Ramos (cell line): ENCODE results near the gene ZNF488.
"Not testable (repeated sequence)": the region's sequence is repeated elsewhere in the genome, so short reads cannot be mapped to it uniquely, and the experiment has no call there.

ENCODE experiments used
- in situ Hi-C: fragments of 300-500 bp; cut with MboI; formaldehyde crosslinking; loops from one replicate; pipeline ENCODE4 v1.14.3; 2022; ENCODE audit warnings: low sequenced_read_pairs; ENCODE audit not compliant: unreplicated experiment

Gene ZNF488

DNA sequence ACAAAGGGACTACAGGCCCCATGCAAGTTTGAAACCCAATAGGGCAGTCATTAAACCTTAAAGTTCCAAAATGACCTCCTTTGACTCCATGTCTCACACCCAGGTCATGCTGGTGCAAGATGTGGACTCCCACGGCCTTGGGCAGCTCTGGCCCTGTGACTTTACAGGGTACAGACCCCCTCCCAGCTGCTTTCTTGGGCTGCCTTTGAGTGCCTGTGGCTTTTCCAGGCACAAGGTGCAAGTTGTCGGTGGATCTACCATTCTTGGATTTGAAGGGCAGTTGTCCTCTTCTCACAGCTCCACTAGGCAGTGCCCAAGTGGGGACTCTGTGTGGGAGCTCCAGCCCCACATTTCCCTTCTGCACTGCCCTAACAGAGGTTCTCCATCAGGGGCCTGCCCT, 2.0 kb upstream of the ZNF488 start:
- in situ Hi-C loops = not testable (repeated sequence)

DNA sequence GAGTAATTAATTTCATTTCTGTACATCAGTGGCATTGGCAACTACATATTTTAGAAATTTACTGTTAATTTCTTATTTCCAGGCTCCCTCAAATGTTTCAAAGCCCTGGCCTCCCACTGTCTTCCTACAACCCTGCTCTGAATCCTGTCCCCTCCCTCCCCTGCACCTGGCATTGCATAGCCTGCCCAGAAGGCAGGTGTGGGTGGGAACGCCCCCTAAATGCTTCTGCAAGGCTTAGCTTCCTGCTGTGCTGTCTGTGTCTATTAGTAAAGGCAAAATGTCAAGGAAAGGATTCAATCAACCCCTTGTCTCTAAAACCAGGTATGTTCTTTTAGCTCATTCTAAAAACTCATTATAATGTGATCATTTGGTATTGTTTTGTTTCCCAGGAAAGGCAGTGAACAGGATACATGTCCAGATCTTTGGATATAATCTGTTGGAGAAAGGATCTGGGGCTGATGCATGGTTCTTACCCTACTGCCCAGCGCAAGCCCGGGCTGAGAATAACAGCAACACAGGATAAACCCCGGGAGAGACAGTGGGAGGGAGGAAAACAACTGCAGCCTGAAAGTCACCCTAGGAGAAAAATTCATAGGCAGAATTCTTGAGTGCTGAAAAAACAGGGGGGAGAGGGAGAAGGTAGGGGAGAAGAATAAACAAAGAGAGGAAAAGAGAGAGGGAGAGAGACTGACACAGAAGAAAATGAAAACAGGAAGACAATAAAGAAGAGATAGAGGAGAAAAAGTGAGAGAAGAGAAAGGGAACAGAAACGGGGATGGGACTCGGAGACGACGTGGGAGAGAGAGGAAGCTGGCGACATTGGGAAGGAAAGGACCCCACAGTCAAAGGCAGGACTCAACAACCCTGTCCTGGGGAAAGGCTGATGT, 589 bp downstream of the ZNF488 start:
- in situ Hi-C loops = loop anchor here (5.0 kb wide), 2 partner anchors 1101 to 1276 kb away; no protein-coding TSS in a partner anchor

DNA sequence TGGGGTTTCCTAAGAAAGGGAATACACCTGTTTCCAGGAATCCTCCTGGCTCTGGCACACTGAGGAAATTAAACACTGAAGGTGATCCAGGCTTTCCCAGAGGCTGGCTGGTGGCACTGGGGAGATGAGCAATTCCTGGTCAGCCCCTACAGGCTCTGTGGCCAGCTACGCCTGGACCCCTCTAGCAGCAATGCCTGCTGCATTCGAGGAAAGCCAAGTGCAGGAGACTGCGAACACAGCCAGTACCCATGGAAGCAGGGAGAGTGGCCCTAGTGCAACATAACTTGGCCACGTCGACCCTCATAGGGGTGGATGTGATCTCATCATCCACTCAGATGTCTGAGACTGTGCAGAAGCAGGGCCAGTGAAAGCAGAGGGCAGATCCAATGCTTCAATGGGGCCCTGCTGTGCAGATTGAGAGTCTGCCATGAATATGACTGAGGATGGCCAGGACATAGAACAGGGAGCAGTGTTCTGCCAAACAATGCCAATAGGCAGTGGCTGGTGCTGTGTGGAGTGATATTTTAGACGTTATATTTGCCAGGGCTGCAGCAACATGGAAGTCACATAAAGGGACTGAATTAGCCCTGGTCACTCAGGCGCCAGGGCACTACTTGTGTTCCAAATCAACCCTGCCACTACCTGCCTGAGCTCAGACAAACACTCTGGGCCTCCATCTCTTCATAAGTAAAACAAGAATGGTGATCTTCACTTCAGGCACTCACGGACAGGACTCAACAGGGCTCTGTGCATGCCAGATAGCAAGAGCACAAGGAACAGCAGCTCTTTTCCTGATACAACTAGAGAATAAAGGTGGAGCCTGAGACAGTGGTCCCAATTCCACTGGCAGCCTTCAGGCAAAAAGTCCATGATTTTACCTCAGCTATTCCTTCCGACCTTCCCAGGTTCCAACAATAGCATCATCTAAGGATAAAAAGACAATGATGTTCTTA, 2.4 kb downstream of the ZNF488 start:
- in situ Hi-C loops = loop anchor here (5.0 kb wide), 2 partner anchors 1099 to 1274 kb away; no protein-coding TSS in a partner anchor

DNA sequence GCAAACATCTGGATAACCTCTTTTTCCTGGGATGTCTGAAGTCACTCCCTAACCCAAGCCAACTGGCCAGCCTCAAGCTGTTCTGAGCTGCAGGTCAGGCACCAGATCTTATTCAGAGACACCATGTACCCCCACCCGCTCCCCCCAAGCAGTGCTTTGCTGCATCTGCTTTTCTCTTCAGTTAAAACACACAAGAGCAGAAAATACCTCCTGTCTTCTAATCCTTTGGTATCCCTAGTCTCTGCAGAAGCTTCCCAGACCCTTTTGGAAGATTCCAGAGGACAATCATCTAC, 3.0 kb downstream of the ZNF488 start:
- in situ Hi-C loops = loop anchor here (5.0 kb wide), 2 partner anchors 1099 to 1274 kb away; no protein-coding TSS in a partner anchor

DNA sequence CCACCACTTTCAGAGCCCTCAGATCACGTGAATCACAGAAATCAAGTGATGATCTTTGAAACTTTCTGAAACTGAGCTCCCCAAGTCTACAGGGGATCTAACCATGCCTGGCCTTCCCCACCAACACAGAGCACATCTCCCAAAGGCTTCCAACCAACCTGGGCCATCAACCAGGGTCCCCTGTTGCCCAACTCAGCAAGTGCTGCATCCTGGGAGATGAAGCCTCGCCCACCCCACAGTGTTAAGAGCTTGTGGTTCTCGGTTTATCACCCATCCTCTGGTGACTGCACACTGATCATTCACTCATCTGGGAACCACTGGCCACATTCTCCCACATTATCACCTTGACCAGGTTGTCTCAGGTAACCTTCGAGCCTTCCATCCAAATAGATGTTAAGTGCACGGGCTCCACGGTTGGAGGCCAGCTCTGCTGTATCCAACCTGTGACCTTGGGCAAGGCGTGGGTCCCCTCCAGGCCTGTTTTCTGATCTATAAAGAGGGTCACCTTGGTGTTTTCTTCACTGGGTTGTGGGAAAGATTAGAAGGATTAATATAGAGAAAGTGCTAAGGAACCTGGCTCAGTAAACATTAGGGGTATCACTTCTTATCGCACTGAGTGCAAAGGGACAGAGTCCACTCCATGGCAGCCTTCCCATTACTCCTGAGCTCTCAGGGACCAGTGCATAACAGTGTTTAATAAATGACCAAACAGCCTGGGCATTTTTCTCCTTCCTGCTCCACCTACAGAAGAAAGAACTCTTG, 3.6 kb downstream of the ZNF488 start:
- in situ Hi-C loops = loop anchor here (5.0 kb wide), 2 partner anchors 1098 to 1273 kb away; no protein-coding TSS in a partner anchor

DNA sequence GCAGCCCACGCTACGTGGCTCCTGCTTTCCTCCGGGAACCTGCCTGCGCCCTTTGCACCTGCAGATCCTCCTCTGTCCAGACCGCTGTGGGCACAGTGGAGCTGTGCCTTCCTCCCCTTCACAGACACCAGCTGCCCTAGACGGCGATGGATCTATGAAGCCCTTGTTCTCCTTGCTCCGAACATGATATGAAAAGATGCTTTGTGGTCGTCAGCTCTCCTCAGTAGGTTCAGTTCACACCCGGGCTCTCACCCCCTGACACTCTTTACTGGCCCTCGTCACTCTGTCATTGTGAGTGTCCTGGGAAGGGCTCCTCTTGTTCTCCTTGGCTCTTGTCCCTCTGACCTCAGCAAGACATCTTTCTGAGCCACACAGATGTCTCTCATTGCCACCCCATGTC, 4.2 kb downstream of the ZNF488 start:
- in situ Hi-C loops = loop anchor here (5.0 kb wide), 2 partner anchors 1098 to 1273 kb away; no protein-coding TSS in a partner anchor

DNA sequence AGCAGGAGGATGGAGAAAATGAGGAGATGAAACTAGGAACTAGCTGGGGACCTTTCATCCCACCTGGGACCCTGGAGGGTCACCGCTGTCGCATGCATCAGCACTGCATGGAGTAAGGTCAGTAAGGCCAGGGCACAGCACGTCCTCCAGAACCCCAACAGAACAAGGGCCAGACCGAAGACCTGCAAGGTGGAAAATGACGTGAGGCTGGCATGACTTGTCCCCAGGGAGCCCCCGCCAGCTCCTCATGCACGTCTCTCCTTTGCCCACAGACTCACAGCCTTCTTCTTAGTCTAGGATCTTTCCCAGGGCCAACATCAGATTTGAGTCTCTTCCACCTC, 4.7 kb downstream of the ZNF488 start:
- in situ Hi-C loops = no loop called here

DNA sequence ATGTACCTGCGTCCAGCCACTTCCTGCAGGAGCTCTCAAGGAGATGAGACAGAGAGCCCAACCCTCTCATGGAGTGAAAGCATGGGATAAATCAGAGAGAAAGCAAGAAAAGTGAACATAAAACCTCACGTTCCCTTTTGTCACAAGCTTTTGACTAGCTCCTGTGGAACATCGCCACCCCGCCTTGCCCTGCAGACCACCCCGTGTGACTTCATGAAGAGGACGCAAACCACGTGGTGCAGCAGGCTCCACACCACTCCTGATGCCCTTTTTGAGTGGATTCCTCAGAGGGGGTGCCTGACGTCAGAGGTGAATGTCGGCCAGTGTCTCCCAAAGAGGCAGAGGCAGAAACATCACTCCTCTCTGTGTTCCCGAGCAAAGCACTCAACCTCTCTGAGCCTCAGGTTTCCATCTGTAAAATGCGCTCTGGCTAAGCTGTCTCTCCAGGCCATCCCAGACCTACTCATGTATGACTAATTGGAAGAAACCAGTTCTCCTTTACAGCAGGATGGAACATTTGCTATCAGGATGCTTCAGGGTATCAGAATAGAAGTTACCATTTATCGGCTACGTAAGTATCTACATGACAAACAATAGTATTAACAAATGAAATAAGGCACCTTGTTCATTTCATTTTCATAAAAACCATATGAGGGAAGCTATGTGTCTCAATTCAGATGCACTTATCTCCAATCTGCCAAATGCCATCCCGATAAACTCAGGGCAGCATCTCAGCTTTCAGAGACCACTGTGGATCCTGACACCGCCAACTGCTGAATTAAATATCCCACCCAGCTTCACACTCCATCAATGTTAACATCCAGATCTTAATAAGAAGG, 5.3 kb downstream of the ZNF488 start:
- in situ Hi-C loops = no loop called here

DNA sequence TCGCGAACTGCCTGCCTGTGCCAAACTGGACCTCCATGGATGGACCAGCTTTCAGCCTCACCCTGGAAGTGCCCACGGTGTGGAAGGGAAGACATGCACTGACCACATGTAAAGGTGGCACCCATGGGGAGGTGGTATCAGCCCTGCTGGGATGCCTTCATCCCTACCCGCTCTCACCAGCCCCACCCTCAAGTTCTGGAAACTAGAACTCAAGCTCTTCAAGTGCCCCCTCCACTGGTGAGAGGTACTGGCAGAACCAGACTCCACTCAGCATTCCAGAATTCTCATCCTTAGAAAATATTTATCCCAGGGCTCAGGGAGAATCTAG, 5.9 kb downstream of the ZNF488 start:
- in situ Hi-C loops = no loop called here

DNA sequence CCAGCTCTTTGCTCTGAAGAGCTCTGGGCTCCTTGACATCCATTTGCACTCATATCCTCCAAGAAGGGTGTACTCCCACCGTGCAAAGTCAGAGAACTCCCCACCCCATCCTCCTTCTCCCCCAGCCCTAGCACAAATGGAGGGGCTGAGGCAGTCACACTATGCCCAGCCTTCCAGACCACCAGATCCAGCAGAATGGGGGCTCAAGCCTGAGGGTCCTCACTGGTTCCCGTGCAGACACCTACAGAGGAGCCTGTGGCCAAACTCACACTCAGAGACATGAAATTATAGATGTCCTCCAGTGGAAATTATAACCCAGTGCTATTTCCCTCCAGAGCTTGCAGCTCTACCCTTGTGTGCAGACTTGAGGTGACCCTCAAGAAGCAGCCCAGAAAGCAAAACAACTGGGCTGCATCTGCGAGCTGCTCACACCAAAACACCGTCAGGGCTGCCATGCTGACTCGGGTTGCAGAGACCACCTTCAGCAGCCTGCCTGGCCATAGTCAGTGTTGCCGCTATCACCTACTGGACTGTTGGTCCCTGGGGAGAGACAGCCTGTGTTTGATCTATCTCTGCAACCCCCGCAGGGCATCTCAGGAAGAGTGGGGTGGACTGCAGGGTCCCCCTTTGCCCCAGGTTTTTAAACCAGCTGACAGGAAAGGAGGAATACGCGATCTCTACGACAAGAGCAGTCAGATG, 7.4 kb downstream of the ZNF488 start:
- in situ Hi-C loops = no loop called here

DNA sequence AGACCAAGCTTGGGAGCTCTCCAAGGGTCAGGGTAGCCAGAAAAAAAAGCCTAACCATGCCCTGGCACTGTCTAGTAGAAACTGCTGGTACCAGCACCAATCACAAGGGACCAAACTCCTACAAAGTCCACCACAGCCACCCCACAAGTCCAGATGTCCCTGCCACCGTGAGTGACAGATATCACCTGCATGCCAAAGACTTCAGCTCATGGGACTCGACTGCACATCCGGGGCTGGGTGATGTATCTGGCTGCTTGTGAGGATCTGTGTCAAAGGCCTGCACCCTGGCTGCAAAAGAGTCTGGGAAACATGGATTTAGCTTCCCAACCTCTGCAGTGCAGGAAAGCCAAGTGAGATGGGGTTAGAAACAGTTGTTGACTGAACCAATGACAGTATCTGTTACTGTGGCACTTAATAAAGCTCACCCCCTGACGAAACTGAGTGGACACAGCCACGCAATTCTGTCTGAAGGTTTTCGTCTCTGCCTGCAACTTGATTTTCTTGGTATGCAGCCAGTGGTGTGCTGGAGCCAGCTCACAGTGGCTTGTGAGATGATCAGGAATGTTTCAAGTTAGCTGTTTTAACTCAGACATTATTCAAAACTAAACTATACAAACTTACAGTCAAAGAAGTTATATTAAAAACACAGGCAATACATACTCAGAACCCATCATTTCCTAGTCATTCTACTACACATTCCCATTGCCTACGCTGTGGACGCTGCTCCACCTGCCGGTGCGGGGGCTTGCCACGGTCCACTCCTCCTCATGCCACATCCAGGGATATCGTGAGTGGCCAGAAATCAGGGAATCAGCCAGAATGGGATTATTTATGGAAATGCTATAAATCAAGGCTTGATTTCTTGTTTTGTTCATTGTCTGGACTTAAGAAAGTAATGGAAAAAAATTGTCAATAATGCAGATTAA, 9.2 kb downstream of the ZNF488 start:
- in situ Hi-C loops = no loop called here

DNA sequence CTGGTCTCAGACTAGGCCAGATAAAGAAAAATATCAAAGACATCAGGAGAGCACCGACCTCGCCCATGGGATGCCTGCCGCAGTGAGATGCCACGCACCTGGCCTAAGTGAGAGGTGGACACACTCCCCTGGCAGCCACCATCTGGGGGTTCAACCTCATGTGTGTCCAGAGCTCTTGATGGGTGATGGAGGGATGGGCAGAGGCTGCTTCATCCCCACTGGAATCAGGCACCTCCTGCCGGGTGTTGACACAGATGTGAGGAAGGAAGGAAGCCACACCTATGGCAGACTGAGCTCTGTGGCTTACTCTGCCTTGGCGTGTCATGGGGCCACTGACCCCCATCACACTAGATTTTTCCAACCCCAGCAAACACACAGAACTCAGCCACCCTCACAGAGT, 11.4 kb downstream of the ZNF488 start:
- in situ Hi-C loops = no loop called here

DNA sequence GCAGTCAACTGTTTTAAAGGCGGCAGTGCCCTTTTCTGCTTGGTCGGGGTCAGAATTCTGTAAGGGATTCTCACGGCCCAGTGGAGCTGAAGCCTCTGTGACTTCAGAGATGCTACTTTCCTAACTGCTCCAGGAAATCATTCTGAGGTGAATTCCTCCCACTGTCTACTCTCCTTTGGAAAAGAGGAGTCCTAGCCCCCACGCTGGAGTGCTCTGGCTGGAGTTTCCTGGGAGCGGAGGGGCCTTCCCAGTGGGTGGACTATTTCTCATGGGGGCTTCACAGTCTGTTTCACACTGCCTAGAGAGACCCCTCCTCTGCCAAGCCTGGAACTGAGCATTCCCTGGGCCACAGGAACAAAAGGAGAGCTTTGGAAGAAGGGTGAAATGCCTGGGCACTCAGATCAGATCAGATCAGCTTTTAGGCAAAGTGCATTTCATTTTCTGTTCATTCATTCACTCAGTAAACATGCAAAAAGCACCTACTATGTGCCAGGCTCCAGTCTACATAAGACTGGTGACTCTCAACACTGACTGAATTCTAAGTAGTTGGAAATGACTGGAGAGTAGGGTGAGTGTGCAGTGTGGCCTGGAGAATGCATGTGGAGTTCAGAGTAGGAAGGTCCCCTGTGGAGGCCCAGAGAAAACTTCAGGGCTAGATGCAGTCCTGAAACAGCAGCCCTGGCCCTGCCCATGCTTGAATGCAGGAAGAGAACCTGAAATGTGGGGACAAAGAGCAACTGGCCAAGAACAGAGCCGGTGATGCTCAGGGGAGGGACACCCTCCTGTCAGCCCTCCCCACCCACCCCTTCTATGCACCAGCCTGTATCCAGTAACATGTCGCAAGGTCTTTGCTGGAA, 12.2 kb downstream of the ZNF488 start:
- in situ Hi-C loops = no loop called here

DNA sequence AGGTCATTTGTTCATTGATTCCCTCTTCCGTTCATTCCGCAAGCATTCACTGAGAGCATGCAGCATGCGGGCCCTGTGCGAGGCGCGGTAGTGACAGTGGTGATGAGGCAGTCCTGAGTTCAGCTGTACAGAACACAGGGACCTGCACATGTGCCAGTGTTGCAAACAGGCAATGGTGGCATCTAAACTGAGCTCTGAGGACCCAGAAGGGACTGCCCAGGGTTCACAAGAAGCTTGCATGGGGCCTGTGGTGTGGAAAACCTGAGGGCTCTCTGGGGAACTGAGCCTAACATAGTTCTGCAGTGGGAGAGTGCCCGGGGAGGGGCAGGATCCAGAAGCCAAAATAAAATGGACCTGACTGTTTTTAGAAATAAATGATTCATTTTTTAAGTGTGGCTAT, 13.2 kb downstream of the ZNF488 start:
- in situ Hi-C loops = no loop called here

DNA sequence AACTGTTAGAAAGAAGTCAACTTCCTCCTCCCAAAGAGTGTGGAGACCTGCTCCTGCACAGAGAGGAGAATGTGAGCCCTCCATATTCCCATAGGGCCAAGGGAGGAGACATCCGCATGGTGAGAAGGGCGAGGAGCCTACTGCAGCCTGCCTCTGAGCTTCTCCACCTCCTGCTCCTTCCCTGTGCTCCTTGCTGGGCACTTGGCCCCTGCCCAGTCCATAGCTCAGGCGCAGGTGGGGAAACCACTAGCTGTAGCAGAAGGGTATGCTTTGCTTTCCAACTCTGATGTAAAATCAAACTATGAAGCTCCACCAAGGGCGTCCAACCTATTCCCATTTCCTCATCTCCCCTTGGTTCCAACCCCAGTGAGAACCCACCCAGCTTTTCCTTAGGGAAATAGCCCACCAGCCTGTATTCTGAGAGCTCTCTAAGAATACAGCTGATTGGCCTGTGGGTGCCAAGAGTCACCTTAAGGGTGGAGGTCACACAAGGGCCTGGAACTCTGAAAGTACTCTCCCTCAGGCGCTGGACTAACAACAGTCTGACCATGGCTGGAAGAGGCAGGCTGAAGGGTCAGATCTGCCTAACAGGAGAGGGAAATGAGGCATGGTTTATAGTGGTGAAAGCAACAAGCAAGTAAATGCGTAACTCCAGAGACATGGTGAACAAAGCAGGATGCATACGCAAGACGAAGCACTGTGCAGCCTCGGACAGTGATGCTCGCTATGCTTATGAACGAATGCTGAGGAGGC, 13.9 kb downstream of the ZNF488 start:
- in situ Hi-C loops = no loop called here

DNA sequence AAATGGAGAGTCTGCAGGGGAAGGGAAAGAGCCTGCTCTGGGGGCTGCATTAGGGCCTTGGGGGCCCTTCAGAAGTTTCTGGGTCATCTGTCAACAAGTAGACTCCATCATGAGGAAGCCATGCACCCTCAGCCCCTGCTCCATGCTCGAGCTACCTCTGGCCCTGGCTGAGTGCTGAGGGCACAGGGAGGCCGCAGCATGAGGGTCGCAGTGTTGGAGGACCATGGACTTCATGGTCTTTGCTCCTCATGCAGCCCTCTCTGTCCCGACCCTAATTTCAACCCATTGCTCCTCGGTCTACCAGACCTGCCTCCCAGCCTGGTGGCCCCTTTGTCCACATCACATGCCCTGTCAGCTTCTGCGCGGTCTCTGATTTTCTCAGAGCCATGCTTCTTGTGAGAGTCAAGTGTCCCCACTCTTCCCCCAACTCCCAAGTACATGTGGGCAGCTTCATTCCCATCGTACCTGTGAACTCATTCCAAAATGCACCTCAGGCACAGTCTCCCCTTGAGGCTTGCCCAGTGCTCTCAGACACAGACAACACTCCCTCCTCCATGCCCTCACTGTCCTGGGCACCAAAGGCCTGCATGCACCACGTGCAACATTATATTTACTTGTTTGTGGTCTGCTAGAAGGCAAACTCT, 14.7 kb downstream of the ZNF488 start:
- in situ Hi-C loops = no loop called here
